HAP-1 (cell line): ENCODE data around the gene TRAPPC2B.
A peak's percentile ranks its signal among the peaks of the same experiment; 100 is the strongest.

Source experiments
- DNase-seq, 2 experiments: peaks; one replicate each; pipeline ENCODE4 v3.0.0-alpha.2; 2016 to 2020; ENCODE audit warnings: low spot score in 2 of 2
- H3K27me3 ChIP-seq: fragments of 250-450 bp; sonication (Bioruptor Pico); 2 replicates; pipeline ENCODE4 v1.5.1; 2020; ENCODE audit warnings: low read depth, mild to moderate bottlenecking, moderate library complexity
- H3K36me3 ChIP-seq: fragments of 250-450 bp; sonication (Bioruptor Pico); replicated peaks from 2 replicates; pipeline ENCODE4 v1.5.1; 2020; ENCODE audit warnings: mild to moderate bottlenecking
- H3K4me1 ChIP-seq: fragments of 250-450 bp; sonication (Bioruptor Pico); 2 replicates; pipeline ENCODE4 v1.5.1; 2020; ENCODE audit warnings: mild to moderate bottlenecking
- H3K4me3 ChIP-seq: fragments of 250-450 bp; sonication (Bioruptor Pico); 2 replicates; pipeline ENCODE4 v1.5.1; 2020; ENCODE audit warnings: mild to moderate bottlenecking, moderate library complexity
- H3K9me3 ChIP-seq: fragments of 250-450 bp; sonication (Bioruptor Pico); 2 replicates; pipeline ENCODE4 v1.5.1; 2020; ENCODE audit warnings: mild to moderate bottlenecking, moderate library complexity
- in situ Hi-C: fragments of 300-500 bp; cut with MboI; formaldehyde crosslinking; loops from 3 replicates; pipeline ENCODE4 v1.14.3; 2020; ENCODE audit warnings: low sequenced_read_pairs, inconsistent platforms, mixed read lengths

TRAPPC2B gene

DNA sequence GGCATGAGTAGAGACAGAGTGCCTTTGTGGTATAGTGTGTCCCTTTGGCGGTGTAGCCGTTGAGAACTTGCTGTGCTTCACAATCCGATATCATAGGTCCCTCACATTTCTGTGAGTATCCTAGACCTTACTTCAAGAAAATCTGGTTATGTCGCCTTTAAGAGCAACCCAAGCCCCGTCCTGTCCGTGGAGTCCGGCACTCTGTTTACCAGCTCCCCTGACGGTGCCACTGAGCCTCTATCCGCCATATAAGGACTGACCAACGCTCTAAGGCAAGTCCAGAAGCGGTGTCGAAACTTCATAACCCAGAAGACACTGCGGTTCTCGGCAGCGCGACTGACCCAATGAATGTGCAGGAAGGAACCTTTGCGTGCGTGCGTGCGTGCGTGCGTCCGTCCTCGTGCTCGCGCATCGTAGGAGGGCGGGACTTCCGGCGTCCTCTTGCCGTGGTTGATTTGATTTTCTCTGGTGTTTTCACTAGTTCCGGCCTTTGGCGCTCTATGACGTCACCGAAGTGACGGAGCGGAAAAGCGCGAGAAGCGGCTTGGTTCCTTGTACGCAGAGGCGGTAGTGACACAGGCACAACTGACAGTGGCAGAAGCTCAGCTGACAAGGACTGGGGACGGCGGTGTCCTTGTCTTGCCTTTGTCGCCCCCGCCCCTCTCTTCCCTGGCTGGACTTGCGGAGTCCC is at the start of gene TRAPPC2B, which contains the start of gene ZNF547:
Gene TRAPPC2B, plus strand, starts transcription at position 555 of the 691 bp plus-strand sequence. CDS start 1,283 bp downstream, outside the sequence.
Gene ZNF547, plus strand, starts transcription at position 555 of the 691 bp plus-strand sequence. CDS start 5,005 bp downstream, outside the sequence.
- Histone ChIP-seq H3K9me3 (0 out of 2 replicates have a peak, but pooled peaks cover 3% of the 10 kb centered on the region), H3K4me3 (peak within 1 kb of the TSS; percentile 51), H3K4me1 (peaks cover 3% of the 10 kb centered on the region; the same call in 1 of the 2 replicates), H3K27me3 (no peaks in the 10 kb centered on the region), H3K36me3 (no peaks in the 10 kb centered on the region; the same call in 1 of the 2 replicates)
- peak; percentile 94 to 97 for DNase-seq
- in situ Hi-C loops, result no loop called here

DNA sequence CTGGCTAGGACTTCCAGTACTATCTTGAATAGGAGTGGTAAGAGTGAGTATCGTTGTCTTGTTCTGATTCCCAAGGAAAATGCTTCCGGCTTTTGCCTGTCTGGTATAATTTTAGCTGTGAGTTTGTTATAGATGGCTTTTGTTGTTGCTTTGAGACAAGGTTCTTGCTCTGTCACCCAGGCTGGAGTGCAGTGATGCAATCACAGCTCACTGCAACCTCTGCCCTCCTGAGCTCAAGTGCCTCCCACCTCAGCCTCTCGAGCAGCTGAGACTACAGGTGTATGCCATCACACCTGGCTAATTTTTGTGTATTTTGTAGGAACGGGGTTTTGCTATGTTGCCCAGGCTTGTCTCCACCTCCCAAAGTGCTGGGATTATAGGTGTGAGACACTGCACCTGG is 49.2 kb upstream of the TRAPPC2B start:
- no peak for DNase-seq
- H3K4me1 ChIP-seq, result no peaks in the 10 kb centered on the region
- H3K36me3 ChIP-seq, result no peaks in the 10 kb centered on the region

DNA sequence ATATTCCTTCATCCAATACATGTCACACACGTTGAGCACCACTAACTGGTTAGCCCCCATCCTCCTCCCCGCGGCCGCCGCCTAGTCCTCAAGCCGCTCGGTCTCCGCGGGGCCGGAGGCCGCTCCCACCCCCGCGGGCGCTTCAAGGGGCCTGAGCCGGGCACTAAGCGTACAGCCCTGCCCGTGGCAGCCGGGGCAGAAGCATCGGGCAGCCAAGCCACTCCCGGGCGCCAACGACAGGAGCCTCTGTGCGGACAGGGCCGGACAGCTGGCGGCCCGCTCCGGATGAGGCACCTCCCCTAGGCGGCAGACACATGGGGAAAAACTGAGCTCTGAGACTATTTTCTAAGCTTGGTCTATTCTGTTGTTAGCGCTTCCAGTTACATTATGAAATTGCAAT is 45.8 kb upstream of the TRAPPC2B start:
- Histone ChIP-seq H3K4me3 (no peak overlapping the region), H3K4me1 (peaks cover 3% of the 10 kb centered on the region), H3K27me3 (0 out of 2 replicates have a peak, but pooled peaks cover 2% of the 10 kb centered on the region), H3K36me3 (peaks cover under 1% of the 10 kb centered on the region; the same call in 1 of the 2 replicates), H3K9me3 (no peaks in the 10 kb centered on the region)
- DNase-seq, result no peak
- in situ Hi-C loops, result no loop called here

More for the DNA sequence above, 49.2 kb upstream of the TRAPPC2B start:
- H3K4me3 ChIP-seq, result no peak overlapping the region
- 0 out of 2 replicates have a peak, but pooled peaks cover 2% of the 10 kb centered on the region for H3K27me3 ChIP-seq
- in situ Hi-C loops, result no loop called here
- no peaks in the 10 kb centered on the region for H3K9me3 ChIP-seq

DNA sequence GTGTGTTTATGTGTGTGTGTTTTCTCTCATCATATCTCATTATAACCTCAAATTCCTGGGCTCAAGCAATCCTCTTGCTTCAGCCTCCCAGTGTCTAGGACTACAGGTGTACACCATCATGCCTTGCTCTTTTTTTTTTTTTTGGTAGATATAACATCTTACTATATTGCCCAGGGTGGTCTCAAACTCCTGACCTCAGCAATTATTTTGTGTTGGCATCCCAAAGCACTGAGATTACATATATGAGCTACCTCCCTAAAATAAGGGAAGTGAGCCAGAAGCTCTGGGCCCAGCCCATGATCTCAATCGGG is 43.5 kb upstream of the TRAPPC2B start:
- Histone ChIP-seq H3K4me1 (peaks cover 3% of the 10 kb centered on the region), H3K4me3 (peak overlapping the region; percentile 82), H3K27me3 (0 out of 2 replicates have a peak, but pooled peaks cover 2% of the 10 kb centered on the region), H3K36me3 (peaks cover 11% of the 10 kb centered on the region), H3K9me3 (no peaks in the 10 kb centered on the region)
- in situ Hi-C loops, result no loop called here
- no peak for DNase-seq

DNA sequence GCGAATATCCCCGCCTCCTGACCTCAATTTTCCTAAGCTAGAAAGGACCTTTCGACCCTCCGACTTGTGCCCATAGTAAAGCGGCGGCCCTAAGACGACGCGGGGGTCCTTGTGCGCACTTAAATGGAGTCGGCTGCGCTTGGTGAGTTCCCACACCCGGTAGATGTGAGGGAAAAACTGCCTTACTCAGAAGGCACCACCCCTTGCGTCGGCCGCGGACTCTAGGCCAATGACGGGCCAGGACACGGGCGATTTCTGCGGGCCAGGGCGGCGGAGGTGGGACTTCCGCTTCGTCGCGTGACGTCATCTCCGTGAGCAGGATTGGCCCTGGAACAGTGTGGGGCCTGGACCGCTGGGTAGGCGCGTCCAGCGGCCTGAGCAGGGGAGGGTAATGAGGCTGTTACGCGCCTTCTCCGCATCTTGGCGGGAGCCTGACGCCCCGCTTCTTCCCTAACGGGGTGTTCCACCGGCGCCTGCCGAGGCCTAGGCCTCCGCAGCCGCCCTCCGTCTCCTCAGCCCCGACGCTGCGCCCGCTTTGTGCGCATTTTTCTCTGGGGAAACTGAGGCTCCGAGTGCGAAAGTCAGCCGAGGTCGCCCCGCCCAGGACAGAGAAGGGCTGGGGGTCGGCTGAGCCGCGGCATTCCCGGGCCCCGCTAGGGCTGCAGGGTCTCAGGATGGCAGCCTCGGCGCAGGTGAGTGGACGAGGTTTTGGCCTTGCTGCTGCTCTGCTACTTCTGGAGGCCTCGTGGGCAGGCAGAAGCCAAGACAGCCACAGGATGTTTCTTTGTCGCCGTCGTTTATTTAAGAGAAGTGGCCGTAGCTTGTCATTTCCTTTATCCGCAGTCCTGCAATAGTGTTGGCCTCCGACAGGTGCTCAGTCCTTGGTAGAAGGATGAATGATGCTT is 42.9 kb upstream of the TRAPPC2B start, which contains the start of gene ZNF543:
Gene ZNF543, plus strand, starts transcription at position 293 of the 905 bp plus-strand sequence. Its CDS starts 382 bp downstream, at position 675.
- peak; percentile 93 to 97 for DNase-seq
- Histone ChIP-seq H3K4me1 (peaks cover 3% of the 10 kb centered on the region), H3K36me3 (peaks cover 17% of the 10 kb centered on the region), H3K27me3 (0 out of 2 replicates have a peak, but pooled peaks cover 2% of the 10 kb centered on the region), H3K4me3 (peak within 1 kb of the TSS; percentile 82), H3K9me3 (no peaks in the 10 kb centered on the region)
- in situ Hi-C loops, result no loop called here

DNA sequence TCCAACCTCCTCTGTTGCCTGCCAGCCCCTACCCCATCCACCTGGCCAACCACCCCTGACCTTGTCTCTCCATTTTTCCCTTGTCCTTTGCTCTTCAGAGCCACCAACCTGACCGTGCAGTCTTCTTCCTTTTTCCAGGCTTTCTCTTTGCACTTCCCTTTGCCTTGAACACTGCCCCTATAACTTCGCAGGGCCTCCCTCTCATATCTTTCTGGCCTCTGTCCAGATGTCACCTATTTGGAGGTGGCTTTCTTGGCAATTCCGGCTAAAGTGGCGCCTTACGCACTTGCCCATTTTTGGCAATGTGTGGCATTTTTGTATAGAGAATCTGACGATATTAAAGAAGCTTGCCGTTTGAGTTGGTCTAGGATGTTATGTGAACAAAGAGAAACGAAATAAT is 42.2 kb upstream of the TRAPPC2B start:
- Histone ChIP-seq H3K4me3 (peak overlapping the region; percentile 82), H3K36me3 (peaks cover 24% of the 10 kb centered on the region), H3K9me3 (no peaks in the 10 kb centered on the region), H3K4me1 (peaks cover 3% of the 10 kb centered on the region), H3K27me3 (0 out of 2 replicates have a peak, but pooled peaks cover 2% of the 10 kb centered on the region)
- in situ Hi-C loops, result no loop called here
- DNase-seq, result no peak

DNA sequence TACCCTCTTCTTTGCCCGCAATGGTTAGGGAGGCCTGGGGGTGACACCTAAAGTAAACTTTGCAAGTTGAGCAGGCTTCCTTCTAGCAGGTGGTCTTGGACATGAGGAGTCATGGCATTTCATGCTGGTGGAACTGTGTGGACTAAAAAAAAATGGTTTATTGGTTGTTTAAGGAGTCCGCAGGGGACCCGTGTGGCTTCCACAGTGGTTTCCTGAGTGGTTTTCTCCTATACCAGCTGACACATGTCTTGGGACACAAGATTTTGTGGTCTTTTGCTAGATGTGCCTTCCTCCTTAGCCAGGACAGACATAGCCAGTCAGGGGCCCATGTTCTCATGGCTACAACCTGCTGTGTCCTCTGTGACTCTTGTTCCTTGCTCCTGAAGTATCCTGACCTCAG is 41.6 kb upstream of the TRAPPC2B start:
- Histone ChIP-seq H3K27me3 (0 out of 2 replicates have a peak, but pooled peaks cover 2% of the 10 kb centered on the region), H3K36me3 (peaks cover 31% of the 10 kb centered on the region), H3K9me3 (no peaks in the 10 kb centered on the region), H3K4me1 (peaks cover 3% of the 10 kb centered on the region), H3K4me3 (peak overlapping the region; percentile 82; the same call in 1 of the 2 replicates)
- in situ Hi-C loops, result no loop called here
- DNase-seq, result no peak

DNA sequence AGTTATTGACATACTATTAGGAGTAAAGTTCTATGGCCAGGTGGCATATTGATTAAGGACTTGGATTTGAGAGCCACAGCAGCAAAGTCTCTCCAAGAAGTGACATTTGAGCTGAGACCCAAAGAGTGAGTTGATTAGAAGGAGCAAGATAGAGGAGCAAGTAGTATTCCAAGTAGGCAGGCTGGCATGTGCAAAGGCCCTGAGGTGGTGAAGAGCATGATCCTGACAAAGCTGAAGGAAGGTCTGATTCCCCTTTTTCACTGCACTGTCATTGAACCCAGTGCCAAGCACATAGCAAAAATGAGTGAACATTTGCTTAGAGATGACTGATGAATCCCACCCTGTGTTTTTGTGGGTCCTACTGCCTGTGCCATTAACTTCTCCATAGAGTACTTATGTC is 38.4 kb upstream of the TRAPPC2B start:
- peaks cover 57% of the 10 kb centered on the region for H3K36me3 ChIP-seq
- in situ Hi-C loops, result no loop called here
- H3K4me3 ChIP-seq, result no peak overlapping the region
- no peak for DNase-seq
- no peaks in the 10 kb centered on the region for H3K27me3 ChIP-seq
- no peaks in the 10 kb centered on the region for H3K9me3 ChIP-seq
- H3K4me1 ChIP-seq, result no peaks in the 10 kb centered on the region; the same call in 1 of the 2 replicates

DNA sequence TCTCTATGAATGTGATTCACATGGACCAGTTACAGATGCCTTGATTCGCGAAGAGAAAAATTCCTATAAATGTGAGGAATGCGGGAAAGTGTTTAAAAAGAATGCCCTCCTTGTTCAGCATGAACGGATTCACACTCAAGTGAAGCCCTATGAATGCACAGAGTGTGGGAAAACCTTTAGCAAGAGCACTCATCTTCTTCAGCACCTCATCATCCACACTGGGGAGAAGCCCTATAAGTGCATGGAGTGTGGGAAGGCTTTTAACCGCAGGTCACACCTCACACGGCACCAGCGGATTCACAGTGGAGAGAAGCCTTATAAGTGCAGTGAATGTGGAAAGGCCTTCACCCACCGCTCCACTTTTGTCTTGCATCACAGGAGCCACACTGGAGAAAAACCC is 35.4 kb upstream of the TRAPPC2B start:
- H3K9me3 ChIP-seq, result no peaks in the 10 kb centered on the region
- DNase-seq, result no peak
- no peaks in the 10 kb centered on the region for H3K4me1 ChIP-seq
- peaks cover 54% of the 10 kb centered on the region for H3K36me3 ChIP-seq
- no peaks in the 10 kb centered on the region for H3K27me3 ChIP-seq
- in situ Hi-C loops, result no loop called here
- H3K4me3 ChIP-seq, result no peak overlapping the region

DNA sequence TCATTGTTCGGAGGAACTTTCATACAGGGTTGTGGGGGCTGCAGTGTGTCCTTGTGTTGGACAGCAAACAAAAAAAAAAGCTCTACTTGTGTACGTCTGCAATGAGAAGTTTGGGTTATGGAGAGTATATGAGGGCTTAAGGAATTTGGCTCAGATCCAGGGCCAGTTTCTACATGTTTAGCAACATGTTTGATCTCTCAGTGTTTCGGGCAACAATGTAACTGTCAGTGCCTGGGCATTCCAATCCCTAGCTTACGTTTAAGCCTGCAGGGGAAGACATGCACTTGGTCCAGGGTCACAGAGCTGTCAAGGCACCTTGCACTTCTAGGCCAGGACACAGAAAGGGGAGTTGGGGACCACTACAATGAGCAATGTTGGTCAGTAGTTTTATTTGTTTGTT is 29.2 kb upstream of the TRAPPC2B start:
- no peaks in the 10 kb centered on the region for H3K27me3 ChIP-seq
- H3K36me3 ChIP-seq, result peaks cover 5% of the 10 kb centered on the region
- no peaks in the 10 kb centered on the region for H3K4me1 ChIP-seq
- no peaks in the 10 kb centered on the region for H3K9me3 ChIP-seq
- DNase-seq, result no peak
- in situ Hi-C loops, result no loop called here
- H3K4me3 ChIP-seq, result no peak overlapping the region

DNA sequence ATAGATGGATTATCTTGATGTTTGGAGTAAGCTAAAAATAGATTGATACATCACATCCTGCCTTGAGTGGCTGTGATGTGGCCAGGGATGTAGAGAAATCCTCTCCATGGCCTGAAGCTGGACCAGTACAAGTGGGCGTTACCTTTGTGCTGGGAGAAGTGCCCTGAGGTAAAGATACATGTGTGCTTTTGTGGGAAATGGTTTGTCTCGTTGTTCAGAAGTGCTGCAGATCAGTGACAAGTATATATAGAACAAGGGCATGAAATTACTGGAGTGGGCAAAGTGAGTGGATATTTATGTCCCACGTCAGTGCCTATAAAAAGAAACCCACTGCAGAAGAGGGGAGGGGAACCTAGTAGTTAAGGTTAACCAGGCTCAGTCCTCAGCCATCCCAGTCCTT is 24.5 kb upstream of the TRAPPC2B start:
- Histone ChIP-seq H3K27me3 (no peaks in the 10 kb centered on the region), H3K4me3 (no peak overlapping the region), H3K36me3 (no peaks in the 10 kb centered on the region), H3K4me1 (no peaks in the 10 kb centered on the region), H3K9me3 (no peaks in the 10 kb centered on the region)
- in situ Hi-C loops, result no loop called here
- DNase-seq, result no peak

DNA sequence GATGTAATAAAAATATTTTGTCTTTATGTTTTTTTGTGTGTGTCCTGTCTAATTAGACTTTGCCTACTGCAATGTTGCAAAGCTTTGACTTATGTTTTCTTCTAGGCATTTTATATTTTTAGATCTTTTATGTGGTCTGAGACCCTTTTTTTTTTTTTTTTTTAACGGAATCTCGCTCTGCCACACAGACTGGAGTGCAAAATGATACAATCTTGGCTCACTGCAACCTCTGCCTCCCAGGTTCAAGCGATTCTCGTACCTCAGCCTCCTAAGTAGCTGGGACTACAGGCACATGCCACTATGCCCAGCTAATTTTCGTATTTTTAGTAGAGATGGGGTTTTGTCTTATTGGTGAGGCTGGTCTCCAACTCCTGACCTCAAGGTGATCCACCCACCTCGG is 20.8 kb upstream of the TRAPPC2B start:
- no peaks in the 10 kb centered on the region for H3K36me3 ChIP-seq
- H3K27me3 ChIP-seq, result no peaks in the 10 kb centered on the region
- no peaks in the 10 kb centered on the region for H3K4me1 ChIP-seq
- in situ Hi-C loops, result no loop called here
- no peak overlapping the region for H3K4me3 ChIP-seq
- H3K9me3 ChIP-seq, result no peaks in the 10 kb centered on the region
- no peak for DNase-seq

DNA sequence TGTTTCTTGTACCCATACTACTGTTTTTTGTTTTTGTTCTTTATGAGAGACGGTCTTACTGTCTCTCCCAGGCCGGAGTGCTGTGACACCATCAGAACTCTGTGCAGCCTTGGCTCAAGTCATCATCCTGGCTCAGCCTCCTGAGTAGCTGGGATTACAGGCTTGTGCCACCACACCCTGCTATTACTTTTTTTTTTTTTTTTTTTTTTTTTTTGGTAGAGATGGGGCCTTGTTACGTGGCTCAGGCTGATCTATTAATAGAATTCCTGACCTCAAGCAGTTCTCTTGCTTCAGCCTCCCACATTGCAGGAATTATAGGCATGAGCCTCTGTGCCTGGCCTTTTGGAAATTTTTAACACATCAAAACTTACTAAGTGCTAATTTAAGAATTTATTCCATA is 15.2 kb upstream of the TRAPPC2B start:
- H3K4me1 ChIP-seq, result peaks cover 7% of the 10 kb centered on the region
- DNase-seq, result no peak
- in situ Hi-C loops, result no loop called here
- 0 out of 2 replicates have a peak, but pooled peaks cover 3% of the 10 kb centered on the region for H3K36me3 ChIP-seq
- H3K4me3 ChIP-seq, result no peak overlapping the region
- H3K27me3 ChIP-seq, result no peaks in the 10 kb centered on the region
- peaks cover 5% of the 10 kb centered on the region; the same call in 1 of the 2 replicates for H3K9me3 ChIP-seq
